ENCODE measurements around the gene SLC24A3.

The SLC24A3 gene
- 0 reads per million in 2 donors for total RNA-seq

DNA sequence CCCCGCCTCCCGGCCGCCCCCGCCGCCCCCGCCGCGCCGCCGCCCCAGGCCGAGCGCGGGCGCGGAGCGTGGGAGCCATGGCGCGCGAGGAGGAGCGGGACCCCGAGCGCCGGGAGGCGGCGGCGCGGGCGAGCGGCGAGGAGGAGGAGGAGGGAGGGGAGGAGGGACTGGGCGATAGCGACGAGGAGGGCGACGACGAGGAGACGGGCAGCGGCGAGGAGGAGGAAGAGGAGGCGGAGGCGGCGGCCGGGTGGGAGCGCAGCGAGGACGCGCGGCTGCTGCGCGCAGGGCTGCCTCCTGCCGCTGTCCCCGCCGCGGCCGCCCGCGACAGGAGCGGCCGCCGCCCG, at the start of gene SLC24A3:
SLC24A3 (plus strand) TSS at position 174 of the 347 bp plus-strand sequence.
- DNase-seq: no peak

DNA sequence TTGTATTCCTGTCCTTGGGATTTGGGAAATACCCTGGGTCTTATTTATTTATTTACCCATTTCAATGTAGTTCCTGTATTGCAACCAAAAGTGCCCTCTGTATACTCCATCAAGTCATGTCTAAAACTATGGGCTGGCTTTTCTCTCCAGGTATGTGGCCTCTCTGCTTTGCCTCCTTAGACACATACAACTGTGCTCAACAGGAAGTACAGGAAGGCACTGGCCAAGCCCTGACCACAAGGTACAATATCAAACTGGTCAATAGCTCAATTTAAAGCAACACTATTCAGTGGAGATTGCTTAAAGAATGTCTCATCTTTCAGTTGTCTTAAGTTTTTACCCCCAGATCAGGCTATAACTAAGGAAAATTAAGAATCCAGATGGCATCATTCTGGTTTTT, 42.3 kb upstream of the SLC24A3 start:
- no peak for DNase-seq

DNA sequence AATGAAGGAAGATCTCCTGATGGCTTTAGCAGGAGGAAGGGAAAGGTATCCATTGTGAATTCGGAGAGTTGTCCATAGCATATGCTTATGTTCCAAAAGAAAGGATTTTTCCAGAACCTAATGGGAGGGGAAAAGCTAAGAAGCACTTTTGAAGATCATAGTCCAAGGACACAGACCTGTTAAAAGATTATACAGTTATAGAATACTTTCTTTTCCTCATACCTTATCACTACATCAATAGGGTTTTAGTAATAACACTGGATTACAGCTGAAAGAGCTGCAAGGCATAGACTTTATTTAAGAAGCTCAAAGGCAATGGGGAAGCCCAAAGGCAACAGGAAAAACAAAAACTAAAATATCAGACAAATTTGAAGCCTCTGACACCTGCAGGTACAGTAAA, 39.8 kb upstream of the SLC24A3 start:
- DNase-seq: no peak

DNA sequence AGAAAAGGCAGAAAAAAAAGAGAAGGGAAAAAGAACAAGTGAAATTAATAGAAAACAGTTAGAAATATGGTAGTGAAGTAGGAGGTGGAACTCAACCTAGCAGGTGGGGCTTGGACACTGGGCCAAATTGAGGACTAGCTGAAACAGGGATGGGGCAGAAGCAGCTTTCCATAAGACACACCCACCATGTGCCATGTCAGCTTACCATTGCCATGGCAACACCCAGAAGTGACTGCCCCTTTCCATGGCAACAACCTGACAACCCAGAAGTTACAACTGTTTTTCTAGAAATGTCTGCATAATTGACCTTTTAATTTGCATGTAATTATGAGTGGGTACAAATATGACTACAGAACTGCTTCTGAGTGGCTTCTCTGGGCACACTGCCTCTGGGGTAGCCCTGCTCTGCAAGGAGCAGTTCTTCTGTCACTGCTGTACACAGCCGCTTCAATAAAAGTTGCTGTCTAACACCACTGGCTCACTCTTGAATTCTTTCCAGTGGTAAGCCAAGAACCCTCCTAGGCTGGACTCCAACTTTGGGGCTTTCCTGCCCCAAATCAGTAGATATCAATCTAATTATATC, 35.9 kb upstream of the SLC24A3 start:
- DNase-seq: no peak

DNA sequence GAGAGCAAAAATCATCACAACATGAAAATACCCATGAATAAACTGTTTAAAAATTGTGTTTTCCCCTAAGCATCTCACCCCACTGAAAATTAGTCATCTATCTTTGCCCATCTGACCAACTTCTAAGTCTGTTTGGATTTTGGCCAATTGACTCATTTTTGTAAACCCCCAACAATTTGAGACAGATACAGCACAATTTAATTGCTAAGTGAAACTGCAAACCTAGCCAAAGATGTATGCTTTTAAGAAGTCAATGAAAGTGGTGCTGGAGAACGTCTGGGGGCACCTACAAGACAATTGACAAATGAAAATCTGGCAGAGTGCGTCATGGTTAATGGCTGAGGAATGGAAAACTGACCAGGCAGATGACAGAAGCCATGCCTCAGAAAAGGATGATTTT, 30.9 kb upstream of the SLC24A3 start:
- no peak for DNase-seq

DNA sequence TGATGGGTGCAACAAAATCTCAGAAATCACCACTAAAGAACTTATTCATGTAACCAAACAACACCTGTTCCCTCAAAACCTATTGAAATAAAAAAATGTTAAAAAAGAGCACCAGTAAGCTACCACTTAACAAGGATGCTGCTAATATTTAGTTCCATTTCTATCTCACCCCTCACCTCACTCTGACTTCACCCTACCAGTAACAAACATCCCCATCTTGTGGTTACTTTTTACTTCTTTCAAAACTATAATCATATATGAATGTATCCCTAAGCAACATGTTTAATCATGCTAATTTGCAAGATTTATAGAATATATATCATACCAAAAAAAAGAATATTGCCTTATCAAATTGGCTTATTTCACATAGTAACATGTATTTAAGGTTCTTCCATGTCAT, 27.4 kb upstream of the SLC24A3 start:
- no peak for DNase-seq

DNA sequence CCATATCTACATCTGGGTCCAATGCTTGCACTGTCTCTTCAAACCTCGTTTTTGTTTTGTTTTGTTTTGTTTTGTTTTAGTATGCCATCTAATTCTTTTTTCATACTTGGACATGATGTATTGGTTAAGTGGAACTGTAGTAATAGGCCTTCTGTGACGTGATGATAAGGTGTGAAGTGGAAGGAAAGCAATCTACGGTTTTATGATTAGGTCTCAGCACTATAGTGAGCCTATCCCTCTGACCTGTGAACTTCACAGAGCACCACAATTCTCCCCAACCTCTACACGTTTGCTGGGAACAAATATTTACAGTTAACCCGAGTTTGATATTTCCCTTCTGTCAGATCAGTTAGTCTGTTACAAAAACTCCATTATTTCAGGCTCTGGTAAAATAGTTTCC, 19.1 kb upstream of the SLC24A3 start:
- DNase-seq: no peak

DNA sequence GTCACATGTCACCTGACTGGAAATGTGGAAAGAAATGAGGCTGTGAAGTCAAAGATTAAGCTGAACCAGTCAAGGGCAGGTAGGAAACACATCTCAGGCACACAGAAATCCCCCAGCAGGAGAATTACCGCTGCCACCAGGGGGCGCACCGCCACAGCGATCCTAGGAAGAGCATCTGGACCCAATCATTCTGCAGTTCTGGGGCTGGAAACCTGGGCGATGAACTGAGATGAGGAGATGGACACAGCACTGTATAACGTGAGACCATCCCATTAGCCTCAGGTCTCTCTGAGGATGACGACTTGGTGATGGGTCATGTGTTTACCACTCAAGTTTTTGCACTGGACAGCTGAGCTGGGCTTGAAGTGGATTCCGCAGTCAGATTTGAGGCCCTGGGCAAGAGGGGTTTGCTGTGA, 6.5 kb upstream of the SLC24A3 start:
- DNase-seq: peak; percentile 18

DNA sequence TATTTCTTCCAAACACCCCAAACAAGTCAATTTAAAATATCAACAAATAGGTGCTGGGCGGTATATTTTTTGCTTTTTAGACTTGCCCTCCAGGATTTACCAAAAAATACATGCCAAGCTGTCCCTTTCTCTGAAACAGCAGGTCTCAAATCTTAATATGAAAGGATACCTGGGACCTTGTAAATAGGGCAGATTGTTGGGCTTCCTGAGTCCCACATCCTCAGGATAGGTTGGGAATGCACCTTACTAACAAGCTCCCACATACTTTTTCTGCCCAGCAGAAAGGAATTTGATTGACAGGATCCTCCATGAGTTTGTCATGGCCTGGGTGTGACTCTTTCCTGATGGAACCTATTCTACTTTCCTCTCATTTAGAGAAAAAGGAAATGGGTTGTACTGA, 4.9 kb upstream of the SLC24A3 start:
- DNase-seq: no peak

DNA sequence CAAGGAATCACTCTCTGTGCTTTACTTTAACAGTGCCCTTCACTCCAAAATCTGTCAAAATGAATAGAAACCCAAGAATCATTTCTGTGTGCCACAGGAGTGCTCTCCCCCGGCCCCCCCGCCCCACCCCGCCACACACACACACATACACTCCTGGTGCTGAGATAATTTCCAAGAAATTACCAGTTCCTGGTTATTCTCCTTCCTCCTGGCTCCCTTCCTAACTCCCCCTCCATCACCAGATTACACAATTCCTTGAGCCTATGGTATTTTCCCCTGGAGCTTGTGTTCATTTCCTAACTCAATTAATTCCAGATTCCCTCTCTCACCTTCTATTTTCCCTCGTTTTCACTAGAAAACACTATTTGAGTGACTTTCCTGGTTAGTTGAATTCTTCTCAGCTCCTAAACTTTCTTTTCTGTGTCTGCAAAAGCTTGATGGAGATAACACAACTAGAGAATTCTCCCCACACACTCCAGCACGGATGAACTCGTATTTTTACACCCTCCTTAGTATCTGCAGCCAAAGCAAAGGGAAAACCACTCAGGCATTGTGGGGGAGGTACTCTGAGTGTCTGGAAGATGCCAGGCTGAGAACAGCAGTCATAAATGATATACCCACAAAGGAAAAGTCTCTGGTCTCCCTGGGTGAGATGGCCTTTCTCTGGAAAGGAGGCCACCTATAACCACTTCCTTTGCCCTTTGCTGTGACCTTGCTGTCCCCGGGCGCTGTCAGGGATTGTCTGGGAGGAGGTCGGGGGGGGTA, 1.9 kb upstream of the SLC24A3 start:
- no peak for DNase-seq

DNA sequence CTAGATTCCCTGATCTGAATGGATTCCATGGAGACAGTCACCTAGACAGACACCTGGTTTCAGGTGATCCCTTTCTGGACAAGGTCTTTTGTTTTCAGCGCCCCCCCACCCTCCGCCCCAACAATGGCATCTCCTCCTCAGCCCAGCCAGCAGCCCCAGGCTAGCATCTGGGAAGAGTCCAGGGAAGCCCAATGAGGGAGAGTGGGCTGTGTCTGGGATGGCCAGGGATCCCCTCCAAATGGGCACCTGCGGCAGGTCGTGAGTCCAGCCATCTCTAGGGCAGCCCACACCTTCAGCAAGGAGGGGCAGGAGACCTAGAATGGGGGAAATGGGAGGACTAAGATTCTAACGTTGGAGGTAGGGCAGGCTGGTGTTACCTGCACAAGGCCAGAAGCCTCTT, 1.2 kb upstream of the SLC24A3 start:
- DNase-seq: no peak

DNA sequence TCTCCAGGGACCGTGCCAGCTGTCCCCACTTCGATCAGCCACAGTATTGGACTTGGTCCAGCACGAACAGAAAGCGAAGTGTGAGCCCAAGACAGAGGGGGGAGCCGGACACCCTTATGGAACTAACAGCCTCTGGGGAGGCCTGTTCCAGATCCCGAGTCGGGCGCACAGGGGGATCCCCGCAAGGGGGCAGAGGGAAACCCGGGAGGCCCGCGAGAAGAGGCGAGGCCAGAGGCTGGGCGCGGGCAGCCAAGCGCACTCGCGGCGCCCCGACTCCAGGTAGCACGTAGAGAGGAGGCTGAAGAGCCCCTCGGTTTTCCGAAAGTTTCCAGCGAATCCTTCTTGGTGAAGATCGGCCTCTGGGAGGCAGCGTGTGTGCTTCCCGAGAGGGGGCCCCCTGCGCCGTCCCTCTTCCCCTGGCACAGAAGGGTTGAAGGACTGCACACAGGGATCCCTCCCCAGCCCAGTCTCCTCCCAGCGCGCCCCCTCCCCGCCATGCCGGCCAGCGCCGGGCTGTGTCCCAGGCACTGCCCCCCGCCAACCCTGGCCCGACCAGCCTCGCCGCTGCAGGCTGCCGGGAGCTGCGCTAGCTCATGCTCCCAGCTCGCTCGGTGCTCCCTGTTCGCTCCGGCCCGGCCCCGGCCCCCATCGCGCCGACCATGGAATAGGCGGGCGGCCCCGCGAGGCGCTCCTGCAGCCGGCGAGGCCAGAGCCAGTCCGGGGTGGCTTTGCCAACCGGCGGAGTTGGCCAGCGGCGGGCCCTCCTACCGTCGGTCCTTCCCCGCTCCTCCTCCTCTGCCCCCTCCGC, 577 bp upstream of the SLC24A3 start:
- no peak for DNase-seq

DNA sequence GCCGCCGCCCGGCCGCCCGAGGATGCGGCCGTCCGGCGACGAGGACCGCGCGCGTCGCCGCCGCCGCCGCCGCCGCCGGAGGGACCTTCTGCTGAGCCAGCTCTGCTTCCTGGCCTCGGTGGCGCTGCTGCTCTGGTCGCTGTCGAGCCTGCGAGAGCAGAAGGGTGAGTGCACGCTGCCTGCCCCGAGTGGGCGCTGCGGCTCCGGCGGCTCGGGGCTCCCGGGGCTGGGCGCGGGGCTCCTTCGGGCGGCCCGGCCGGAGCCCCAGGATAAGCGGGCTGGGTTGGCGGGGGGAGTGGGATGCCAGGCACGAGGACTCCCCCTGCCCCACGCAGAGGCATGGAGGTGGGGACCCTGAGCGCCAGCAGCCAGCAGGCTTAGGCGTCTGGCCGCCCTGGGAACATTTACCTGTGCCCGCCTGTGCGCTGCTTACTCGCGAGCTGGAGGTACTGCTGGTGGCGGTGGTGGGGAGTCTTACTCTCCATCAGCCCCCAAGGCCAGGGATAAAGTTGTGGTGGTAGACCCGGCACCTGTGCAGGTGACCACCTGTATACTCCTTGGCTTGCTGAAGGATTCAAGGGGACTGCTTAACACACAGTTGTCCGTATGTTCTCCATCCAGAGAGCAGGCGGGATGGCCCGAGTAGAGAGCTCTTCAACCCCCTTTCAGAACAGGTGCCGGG, 520 bp downstream of the SLC24A3 start:
- no peak for DNase-seq

DNA sequence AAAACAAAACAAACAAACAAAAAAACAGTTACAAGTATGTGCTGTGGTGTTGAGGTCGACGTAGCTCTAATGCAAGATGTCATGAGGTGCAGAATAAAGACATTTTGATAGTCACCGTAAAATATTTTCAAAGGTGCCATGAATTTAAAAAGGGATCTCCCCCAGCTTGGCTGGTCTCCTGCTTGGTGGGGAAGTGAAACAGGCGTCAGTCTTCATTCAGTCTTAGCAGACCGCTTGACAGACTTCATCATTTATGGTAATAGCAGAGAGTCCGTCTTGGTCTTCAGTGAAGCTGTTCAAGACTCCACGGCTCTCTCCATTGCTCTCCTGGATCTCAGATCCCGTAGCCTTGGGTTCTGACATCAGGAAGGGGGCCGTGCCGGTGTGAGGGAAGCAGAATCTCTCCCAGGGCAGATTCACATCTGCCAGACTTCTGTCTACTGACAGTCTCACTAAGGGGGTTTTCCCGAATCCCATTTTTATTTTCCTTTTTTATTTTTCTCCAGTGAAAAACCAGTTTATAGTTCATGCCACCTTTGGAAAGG, 1.6 kb downstream of the SLC24A3 start:
- no peak for DNase-seq

DNA sequence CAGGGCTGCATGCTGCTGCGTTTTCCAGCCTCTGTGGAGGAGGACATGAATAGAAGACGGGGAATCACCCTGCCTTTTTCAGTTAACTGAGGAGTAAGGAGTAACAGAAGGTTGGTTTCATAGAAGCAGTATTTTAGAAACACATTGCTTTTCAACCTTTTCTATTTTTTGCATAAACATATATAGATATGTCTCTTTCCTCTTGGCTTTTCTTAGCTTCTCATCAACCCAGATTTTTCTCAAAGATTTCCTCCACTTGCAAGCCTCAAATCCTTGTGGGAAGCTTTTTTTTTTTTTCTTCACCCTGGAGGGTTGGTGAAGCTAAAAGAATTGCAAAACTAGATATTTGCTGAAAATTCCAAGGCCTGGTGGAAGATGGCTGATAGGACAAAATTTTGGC, 6.0 kb downstream of the SLC24A3 start:
- DNase-seq: no peak

DNA sequence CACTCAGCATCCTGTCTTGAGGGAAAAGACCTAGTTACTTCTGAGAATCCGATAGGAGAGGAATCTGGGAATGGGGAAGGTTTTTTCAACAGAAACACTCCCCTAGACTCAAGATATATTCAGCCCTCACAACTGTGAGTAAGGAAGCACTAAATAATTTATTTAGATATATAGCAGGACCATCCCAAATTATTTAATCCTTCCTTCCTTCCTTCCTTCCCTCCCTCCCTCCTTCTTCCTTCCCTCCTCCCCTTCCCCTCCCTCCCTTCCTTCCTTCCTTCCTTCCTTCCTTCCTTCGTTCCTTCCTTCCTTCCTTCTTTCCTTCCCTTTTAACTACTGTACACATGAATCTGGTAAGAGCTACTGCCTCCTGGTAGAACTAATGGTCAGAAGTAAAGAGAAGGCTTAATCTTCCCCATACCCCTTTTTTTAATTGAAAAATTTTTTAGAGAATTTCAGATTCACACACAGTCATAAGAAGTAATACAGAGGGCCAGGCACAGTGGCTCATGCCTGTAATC, 10.1 kb downstream of the SLC24A3 start:
- DNase-seq: no peak

DNA sequence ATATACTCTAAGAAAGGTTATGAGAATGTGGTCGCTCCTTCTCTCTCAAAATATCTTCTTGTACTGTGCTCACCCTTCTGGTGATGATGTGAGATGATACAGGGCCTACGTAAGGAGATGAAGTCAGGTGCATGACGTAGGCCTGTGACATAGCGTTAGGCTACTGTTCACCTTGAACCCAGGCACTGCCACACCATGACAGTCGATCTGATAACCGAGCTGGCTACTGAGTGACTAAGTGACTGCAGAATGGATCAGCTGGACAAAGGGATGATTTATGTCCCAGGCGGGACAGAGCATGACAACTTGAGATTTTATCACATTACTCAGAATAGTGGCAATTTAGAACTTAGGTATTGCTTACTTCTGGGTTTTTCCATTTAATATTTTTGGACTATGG, 11.2 kb downstream of the SLC24A3 start:
- no peak for DNase-seq

DNA sequence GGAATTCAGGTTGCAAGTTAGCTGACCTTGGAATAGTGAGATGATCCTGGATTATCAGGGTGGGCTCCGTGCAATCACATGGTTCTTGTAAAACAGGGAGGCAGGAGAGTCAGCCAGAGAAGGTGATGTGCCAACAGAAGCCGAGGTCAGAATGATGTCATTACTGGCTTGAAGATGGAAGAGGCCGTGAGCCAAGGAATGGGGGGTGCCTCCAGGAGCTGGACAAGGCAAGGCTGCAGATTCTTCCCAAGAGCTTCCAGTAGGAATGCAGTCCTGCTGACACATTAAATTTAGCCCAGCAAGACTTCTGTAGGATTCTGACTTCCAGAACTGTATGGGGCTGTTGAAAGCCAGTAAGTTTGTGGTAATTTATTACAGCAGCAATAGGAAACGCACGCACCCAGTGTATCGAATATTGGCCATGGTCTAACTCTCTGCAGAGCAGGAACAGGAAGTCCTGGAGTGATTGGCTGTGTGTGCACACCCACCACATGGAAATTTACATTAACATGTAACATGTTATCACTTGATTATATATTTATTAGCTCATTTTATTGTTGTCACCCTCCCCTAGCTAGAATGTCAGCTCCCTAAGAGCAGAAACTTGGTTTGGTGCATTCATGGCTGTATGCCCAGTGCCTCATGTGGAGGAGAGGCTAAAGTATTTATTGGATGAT, 19.1 kb downstream of the SLC24A3 start:
- DNase-seq: no peak

DNA sequence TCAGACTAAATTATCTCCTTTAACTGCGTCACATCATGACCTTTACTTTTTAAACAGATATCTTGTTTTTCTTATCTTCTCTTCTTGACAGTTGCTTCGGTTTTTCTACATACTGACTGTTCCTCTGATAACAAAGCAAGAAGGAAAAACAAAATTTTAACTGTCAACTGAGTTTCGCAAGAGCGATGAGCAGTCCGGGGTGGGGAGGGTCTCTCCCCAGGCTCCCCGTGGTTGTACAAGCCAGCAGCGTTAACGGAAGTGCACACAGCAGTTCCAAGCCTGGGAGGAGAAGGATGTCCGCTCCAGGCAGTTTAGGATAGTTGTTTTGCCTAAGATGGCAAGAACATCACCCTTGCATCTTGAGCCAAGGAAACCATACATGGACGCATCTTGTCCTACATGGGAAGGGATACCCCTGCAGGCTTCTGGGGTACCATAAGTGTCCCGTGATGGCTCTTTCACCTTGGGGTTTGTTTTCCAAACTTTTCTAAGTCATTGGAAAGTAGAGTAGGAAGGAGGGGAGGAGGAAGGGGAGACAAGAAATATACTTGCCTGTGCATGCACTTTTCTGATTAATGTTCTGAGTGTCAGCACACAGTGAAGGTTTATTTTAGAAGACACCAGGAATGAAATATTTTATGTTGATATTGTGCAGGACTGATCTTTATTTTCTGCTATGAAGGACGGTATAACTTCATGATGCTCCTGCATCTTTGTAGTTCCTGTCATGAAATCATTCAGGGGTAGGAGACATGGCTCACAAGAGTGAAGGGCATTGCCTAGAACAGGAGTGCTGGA, 20.8 kb downstream of the SLC24A3 start:
- no peak for DNase-seq

DNA sequence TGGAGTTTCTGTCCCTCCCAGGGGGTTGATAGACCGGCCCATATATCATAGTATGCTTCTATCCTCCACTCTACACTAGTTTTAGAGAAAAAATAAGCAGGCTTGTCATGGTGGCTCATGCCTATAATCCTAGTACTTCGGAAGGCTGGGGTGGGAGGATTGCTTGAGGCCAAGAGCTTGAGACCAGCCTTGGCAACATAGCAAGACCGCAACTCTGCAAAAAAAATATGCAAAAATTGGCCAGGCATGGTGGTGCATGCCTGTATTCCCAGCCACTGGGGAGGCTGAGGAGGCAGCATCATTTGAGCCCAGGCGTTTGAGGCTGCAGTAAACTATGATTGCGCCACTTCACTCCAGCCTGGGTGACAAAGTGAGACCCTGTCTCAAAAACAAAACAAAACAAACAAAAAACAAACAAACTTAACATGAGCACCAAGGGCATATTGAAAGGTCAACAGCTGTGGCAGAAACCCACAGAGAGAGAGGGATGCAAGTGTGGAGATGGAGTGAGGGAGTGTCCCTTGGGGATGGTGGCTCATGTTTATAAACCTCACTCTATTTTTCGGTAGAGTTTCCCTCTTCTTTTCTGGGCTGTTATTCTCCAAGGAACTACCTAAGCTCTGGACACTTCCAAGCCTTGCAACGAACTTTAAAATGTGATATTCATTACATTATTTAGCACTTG, 24.1 kb downstream of the SLC24A3 start:
- DNase-seq: no peak

DNA sequence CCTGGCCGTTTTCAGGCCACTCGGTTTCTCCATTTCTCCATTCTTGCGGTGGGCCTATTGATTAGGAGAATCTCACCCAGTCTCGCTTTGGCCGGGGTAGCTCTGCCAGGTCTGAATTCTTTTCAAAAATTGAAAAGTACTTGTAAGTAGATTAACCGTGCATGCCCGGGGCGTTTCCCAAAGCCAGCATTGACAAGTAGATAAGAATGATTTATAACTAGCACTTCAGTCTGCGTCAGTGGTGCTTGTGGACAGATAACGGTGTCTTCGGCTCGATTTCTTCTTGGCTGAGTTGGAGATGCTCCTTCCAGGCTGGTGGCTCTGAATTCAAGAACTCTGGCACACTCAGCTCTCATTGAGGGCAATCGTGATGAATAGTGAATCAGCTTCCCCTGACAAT, 29.0 kb downstream of the SLC24A3 start:
- no peak for DNase-seq

Data from T-helper 9 cell (primary cell).